Endothelial cell of umbilical vein (primary cell): ENCODE results near the gene ACOD1.

Experiments
- CTCF ChIP-seq, 2 donors: IDR thresholded peaks; 1 replicate in 1 of 2; 2 replicates in 1 of 2; pipeline ENCODE4 v1.5.1; 2011; ENCODE audit warnings: low read length in 2 of 2, mild to moderate bottlenecking in 2 of 2, moderate library complexity in 2 of 2, control low read depth in 1 of 2, inconsistent platforms in 1 of 2, low read depth in 1 of 2; ENCODE audit not compliant: insufficient read depth in 1 of 2; ENCODE audit errors: extremely low read depth in 1 of 2
- EZH2 ChIP-seq: IDR thresholded peaks from 2 replicates; pipeline ENCODE4 v1.6.1; 2012; ENCODE audit warnings: borderline replicate concordance, low read depth, mild to moderate bottlenecking, moderate library complexity, low read length, inconsistent platforms; ENCODE audit not compliant: severe bottlenecking
- FOS ChIP-seq: IDR thresholded peaks from 2 replicates; pipeline ENCODE4 v1.6.1; 2011; ENCODE audit warnings: mild to moderate bottlenecking, low read length, moderate library complexity, borderline replicate concordance; ENCODE audit not compliant: insufficient read depth
- JUN ChIP-seq: IDR thresholded peaks from 2 replicates; pipeline ENCODE4 v1.6.1; 2011; ENCODE audit warnings: borderline replicate concordance, low read depth; ENCODE audit not compliant: insufficient read length, insufficient read depth
- MAX ChIP-seq: IDR thresholded peaks from 2 replicates; pipeline ENCODE4 v1.6.1; 2011; ENCODE audit not compliant: insufficient read depth, insufficient read length
- POLR2A ChIP-seq: IDR thresholded peaks from 2 replicates; pipeline ENCODE4 v1.6.1; 2012; ENCODE audit warnings: low read depth, mild to moderate bottlenecking, control low read depth, low read length
- POLR2AphosphoS5 ChIP-seq: IDR thresholded peaks from 2 replicates; pipeline ENCODE4 v1.6.1; 2012; ENCODE audit warnings: low read depth, mild to moderate bottlenecking, control low read depth, low read length, moderate library complexity; ENCODE audit not compliant: insufficient read depth

GRCh38 chr13:76954538-76954937 lies 6.2 kb downstream of the ACOD1 start:
- no peak for TF ChIP-seq POLR2A
- TF ChIP-seq CTCF (IDR thresholded peaks at IDR 0.05; ENCODE audit: extremely low read depth in 1 of 2, insufficient read depth in 1 of 2, low read depth in 1 of 2, low read length in 2 of 2): no peak
- TF ChIP-seq JUN: no peak
- TF ChIP-seq POLR2AphosphoS5: no peak
- no peak for TF ChIP-seq MAX
- TF ChIP-seq EZH2: no peak
- no peak for TF ChIP-seq FOS
